Keratinocyte (primary cell): ENCODE results near the gene HOXD11.

Experiments used
- CTCF ChIP-seq, 3 experiments: IDR thresholded peaks in 1 of 3; conservative IDR thresholded peaks in 1 of 3; optimal IDR thresholded peaks in 1 of 3; 2 replicates in 2 of 3; 3 replicates in 1 of 3; pipeline versions ENCODE3 to v1.5.1; 2011; ENCODE audit warnings: low read length in 3 of 3, mild to moderate bottlenecking in 3 of 3, moderate library complexity in 2 of 3, control low read depth in 1 of 3, inconsistent platforms in 1 of 3; ENCODE audit not compliant: insufficient read depth in 2 of 3; ENCODE audit errors: extremely low read depth in 1 of 3
- EZH2 ChIP-seq: IDR thresholded peaks from one replicate; pipeline ENCODE4 v1.6.1; 2012; ENCODE audit warnings: inconsistent platforms, mild to moderate bottlenecking, low read length, moderate library complexity

GRCh38 chr2:176107731-176108181 is 676 bp downstream of the HOXD11 start:
- TF ChIP-seq CTCF (optimal IDR thresholded peaks at IDR 0.05 in 1 of 3, IDR thresholded peaks at IDR 0.05 in 1 of 3, conservative IDR thresholded peaks at IDR 0.05 in 1 of 3; ENCODE audit: extremely low read depth in 1 of 3, insufficient read depth in 2 of 3, low read length in 3 of 3) (no peak), EZH2 (no peak)
